H9 (cell line): ENCODE measurements around the gene DPY19L3. TPM values are rescaled to one million over a fixed set of nuclear protein-coding genes. Genes with fewer than 3 reads are reported as not detected.

ENCODE experiments used
- DNase-seq: peaks from one replicate; pipeline ENCODE4 v3.0.0-alpha.2; 2017
- H2AFZ ChIP-seq: one replicate; pipeline ENCODE4 v1.6.1; 2013; ENCODE audit warnings: mild to moderate bottlenecking, low read length, control low read depth, moderate library complexity
- H2AK5ac ChIP-seq: 2 replicates; pipeline ENCODE4 v1.6.1; 2013; ENCODE audit warnings: low read length, control low read depth, mixed read lengths; ENCODE audit not compliant: insufficient read length
- H2BK120ac ChIP-seq: one replicate; pipeline ENCODE4 v1.6.1; 2013; ENCODE audit warnings: low read depth, mild to moderate bottlenecking, low read length, control low read depth, inconsistent platforms; ENCODE audit not compliant: poor library complexity, severe bottlenecking
- H2BK12ac ChIP-seq: 2 replicates; pipeline ENCODE4 v1.6.1; 2013; ENCODE audit warnings: low read length, control low read depth, mixed read lengths, low read depth; ENCODE audit not compliant: insufficient read length
- H2BK15ac ChIP-seq: 2 replicates; pipeline ENCODE4 v1.6.1; 2013; ENCODE audit warnings: low read depth, low read length, control low read depth
- H2BK20ac ChIP-seq: one replicate; pipeline ENCODE4 v1.6.1; 2013; ENCODE audit warnings: low read depth, mild to moderate bottlenecking, low read length, control low read depth, inconsistent platforms; ENCODE audit not compliant: poor library complexity, severe bottlenecking
- H2BK5ac ChIP-seq: 2 replicates; pipeline ENCODE4 v1.6.1; 2013; ENCODE audit warnings: low read length, control low read depth, mixed read lengths; ENCODE audit not compliant: insufficient read length
- H3K14ac ChIP-seq: 2 replicates; pipeline ENCODE4 v1.6.1; 2013; ENCODE audit warnings: low read length, control low read depth; ENCODE audit not compliant: insufficient read depth
- H3K18ac ChIP-seq: 2 replicates; pipeline ENCODE4 v1.6.1; 2013; ENCODE audit warnings: low read depth, mild to moderate bottlenecking, mixed read lengths, low read length, control low read depth; ENCODE audit not compliant: insufficient read length
- H3K23ac ChIP-seq: 2 replicates; pipeline ENCODE4 v1.6.1; 2013; ENCODE audit warnings: low read length, control low read depth, mixed read lengths, low read depth; ENCODE audit not compliant: insufficient read length
- H3K23me2 ChIP-seq: 2 replicates; pipeline ENCODE4 v1.6.1; 2013; ENCODE audit warnings: low read depth, mild to moderate bottlenecking, mixed read lengths, low read length, control low read depth; ENCODE audit not compliant: insufficient read length, poor library complexity, severe bottlenecking
- H3K27ac ChIP-seq: 2 replicates; pipeline ENCODE4 v1.5.1; 2013; ENCODE audit warnings: low read length, control low read depth, mixed read lengths, low read depth; ENCODE audit not compliant: insufficient read length
- H3K27me3 ChIP-seq: 2 replicates; pipeline ENCODE4 v1.6.1; 2013; ENCODE audit warnings: low read length, control low read depth, inconsistent platforms; ENCODE audit not compliant: insufficient read depth
- H3K4ac ChIP-seq: 2 replicates; pipeline ENCODE4 v1.6.1; 2013; ENCODE audit warnings: low read depth, mild to moderate bottlenecking, control low read depth, inconsistent platforms, low read length, moderate library complexity
- H3K4me1 ChIP-seq: 2 replicates; pipeline ENCODE4 v1.6.1; 2013; ENCODE audit warnings: low read length, control low read depth, inconsistent platforms; ENCODE audit not compliant: insufficient read depth
- H3K4me2 ChIP-seq: 2 replicates; pipeline ENCODE4 v1.6.1; 2013; ENCODE audit warnings: low read length, control low read depth, mixed read lengths; ENCODE audit not compliant: insufficient read length, insufficient read depth
- H3K56ac ChIP-seq: 2 replicates; pipeline ENCODE4 v1.6.1; 2013; ENCODE audit warnings: low read depth, mild to moderate bottlenecking, mixed read lengths, low read length, control low read depth; ENCODE audit not compliant: insufficient read length
- H3K79me1 ChIP-seq: 2 replicates; pipeline ENCODE4 v1.6.1; 2013; ENCODE audit warnings: low read depth, mild to moderate bottlenecking, moderate library complexity, low read length, control low read depth, inconsistent platforms; ENCODE audit not compliant: insufficient read depth, poor library complexity, severe bottlenecking
- H3K79me2 ChIP-seq: 2 replicates; pipeline ENCODE4 v1.6.1; 2013; ENCODE audit warnings: low read length, control low read depth, inconsistent platforms; ENCODE audit not compliant: insufficient read depth
- H3K9ac ChIP-seq: 2 replicates; pipeline ENCODE4 v1.6.1; 2013; ENCODE audit warnings: low read length, control low read depth, mixed read lengths; ENCODE audit not compliant: insufficient read length; ENCODE audit errors: extremely low read depth
- H3K9me3 ChIP-seq: one replicate; pipeline ENCODE4 v1.6.1; 2013; ENCODE audit warnings: low read depth, low read length, inconsistent platforms; ENCODE audit not compliant: control insufficient read depth
- H3T11ph ChIP-seq: one replicate; pipeline ENCODE4 v1.6.1; 2013; ENCODE audit warnings: mild to moderate bottlenecking, low read length, control low read depth, inconsistent platforms
- H4K20me1 ChIP-seq: one replicate; pipeline ENCODE4 v1.6.1; 2013; ENCODE audit not compliant: control insufficient read depth, insufficient read length, insufficient read depth
- H4K5ac ChIP-seq: 2 replicates; pipeline ENCODE4 v1.6.1; 2013; ENCODE audit warnings: low read depth, mild to moderate bottlenecking, mixed read lengths, low read length, control low read depth; ENCODE audit not compliant: insufficient read length
- H4K8ac ChIP-seq: replicated peaks from 2 replicates; pipeline ENCODE4 v1.6.1; 2013; ENCODE audit warnings: low read length, control low read depth, mixed read lengths, low read depth; ENCODE audit not compliant: insufficient read length
- H4K91ac ChIP-seq: 2 replicates; pipeline ENCODE4 v1.6.1; 2013; ENCODE audit warnings: low read depth, mild to moderate bottlenecking, moderate library complexity, mixed read lengths, low read length, control low read depth; ENCODE audit not compliant: insufficient read length
- H3K27ac Mint-ChIP-seq, 3 experiments: 2 replicates in 2 of 3; 3 replicates in 1 of 3; pipeline ENCODE4 v1.8.0; 2020 to 2021; ENCODE audit warnings: mixed read lengths in 3 of 3, mild to moderate bottlenecking in 1 of 3, moderate library complexity in 1 of 3
- H3K27me3 Mint-ChIP-seq: 2 replicates; pipeline ENCODE4 v1.8.0; 2021; ENCODE audit warnings: low read depth, mild to moderate bottlenecking, moderate library complexity, mixed read lengths
- H3K36me3 Mint-ChIP-seq, 3 experiments: 2 replicates in 2 of 3; 3 replicates in 1 of 3; pipeline ENCODE4 v1.8.0; 2020 to 2021; ENCODE audit warnings: low read depth in 3 of 3, mixed read lengths in 3 of 3; ENCODE audit not compliant: insufficient read depth in 1 of 3
- H3K4me1 Mint-ChIP-seq, 2 experiments: 2 replicates each; pipeline ENCODE4 v1.8.0; 2020; ENCODE audit warnings: mixed read lengths in 2 of 2
- H3K4me3 Mint-ChIP-seq, 2 experiments: 2 replicates in 1 of 2; 3 replicates in 1 of 2; pipeline ENCODE4 v1.8.0; 2020 to 2021; ENCODE audit warnings: mild to moderate bottlenecking in 2 of 2, mixed read lengths in 2 of 2, moderate library complexity in 1 of 2
- H3K9me3 Mint-ChIP-seq, 2 experiments: 2 replicates in 1 of 2; 3 replicates in 1 of 2; pipeline ENCODE4 v1.8.0; 2020; ENCODE audit warnings: mild to moderate bottlenecking in 2 of 2, mixed read lengths in 2 of 2, moderate library complexity in 1 of 2
- CTCF ChIP-seq: fragments of 200-600 bp; sonication (generic); conservative IDR thresholded peaks from 3 replicates; pipeline ENCODE4 v1.8.0; 2021; ENCODE audit warnings: antibody characterized with exemption, mild to moderate bottlenecking
- WGBS: extraction: QIAGEN DNeasy Blood & Tissue Kit; methylation state at CpG from one replicate; pipeline ENCODE4 v1.1.7; 2013; ENCODE audit warnings: missing lambda C conversion rate, low lambda C conversion rate, mixed read lengths; ENCODE audit not compliant: insufficient read length; ENCODE audit errors: extremely low coverage; 5-methylcytosine and 5-hydroxymethylcytosine counted together
- total RNA-seq: library from RNA; stranded (reverse); gene quantifications from 2 replicates; pipeline ENCODE4 v1.2.1, GENCODE V29; 2021

The DPY19L3 gene
- total RNA-seq, 1 experiment from 2014 or later, result 54.5 TPM

GRCh38 chr19:32403291-32403995 is 2.1 kb upstream of the DPY19L3 start:
- H3T11ph ChIP-seq, result no peak overlapping the region
- no peak overlapping the region for H3K4ac ChIP-seq
- H3K27ac ChIP-seq, result no peak overlapping the region
- H3K14ac ChIP-seq, result no peak overlapping the region
- H3K4me2 ChIP-seq, result peak overlapping the region; percentile 37
- TF ChIP-seq CTCF, result no peak
- Mint-ChIP-seq H3K27me3 (no peaks in the 10 kb centered on the region), H3K36me3 (peaks cover 7 to 11% (median 10%) of the 10 kb centered on the region in 3 experiments), H3K4me1 (peaks cover 30 to 31% of the 10 kb centered on the region in 2 experiments), H3K4me3 (peak overlapping the region; percentile 82 to 88), H3K9me3 (no peaks in the 10 kb centered on the region), H3K27ac (peak overlapping the region in 2 of 3 experiments; percentile 39 to 90; a peak in 2 of 7 replicates)
- no peak for DNase-seq
- H3K23me2 ChIP-seq, result peaks cover 8% of the 10 kb centered on the region
- H4K8ac ChIP-seq, result no peak overlapping the region
- H2BK20ac ChIP-seq, result no peak overlapping the region
- H3K27me3 ChIP-seq, result no peaks in the 10 kb centered on the region
- H2BK15ac ChIP-seq, result no peak overlapping the region
- H3K79me2 ChIP-seq, result peaks cover 5% of the 10 kb centered on the region; the same call in 1 of the 2 replicates
- no peak overlapping the region for H2AFZ ChIP-seq
- no peak overlapping the region for H2BK5ac ChIP-seq
- peaks cover 7% of the 10 kb centered on the region; the same call in 1 of the 2 replicates for H3K4me1 ChIP-seq
- H2BK120ac ChIP-seq, result no peak overlapping the region
- peaks cover 5% of the 10 kb centered on the region for H3K79me1 ChIP-seq
- no peaks in the 10 kb centered on the region for H4K20me1 ChIP-seq
- H3K56ac ChIP-seq, result no peak overlapping the region
- H3K23ac ChIP-seq, result no peak overlapping the region
- no peak overlapping the region for H3K18ac ChIP-seq
- no peak overlapping the region for H2BK12ac ChIP-seq
- no peaks in the 10 kb centered on the region for H3K9me3 ChIP-seq
- no peak overlapping the region for H2AK5ac ChIP-seq
- H4K5ac ChIP-seq, result no peak overlapping the region
- no peak overlapping the region for H4K91ac ChIP-seq
- no peak overlapping the region for H3K9ac ChIP-seq
- no CpG with 5 or more reads among the region's 5 CpGs for WGBS
